Measurements from ENCODE around the gene ADD3.
"Not testable (repeated sequence)": the region's sequence is repeated elsewhere in the genome, so short reads cannot be mapped to it uniquely, and the experiment has no call there.

Gene ADD3

DNA sequence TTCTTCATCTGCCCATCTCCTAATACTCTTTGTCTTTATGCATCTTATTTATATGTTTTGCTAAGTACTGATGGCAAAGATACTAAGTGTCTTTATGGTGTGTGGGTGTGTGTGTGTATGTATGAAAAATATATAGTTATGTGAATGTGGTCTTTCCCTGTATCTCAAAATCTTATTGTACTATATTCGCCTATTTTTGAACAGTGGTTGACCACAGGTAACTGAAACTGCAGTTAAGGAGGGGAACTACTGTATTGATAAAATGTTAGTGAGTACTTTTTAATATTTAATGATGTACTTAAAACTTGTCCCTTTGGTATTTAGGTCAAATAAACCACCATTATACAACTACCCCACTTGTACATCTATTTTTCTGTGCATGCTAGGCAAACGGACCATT is 85.9 kb downstream of the ADD3 start:
- Histone ChIP-seq H3K27ac (ENCODE audit: low read length) (no peak overlapping the region), H3K4me1 (ENCODE audit: control insufficient read depth, insufficient read depth, low read length) (no peaks in the 10 kb centered on the region), H3K27me3 (ENCODE audit: control insufficient read depth in 1 of 2, insufficient read depth in 2 of 2, low read length in 2 of 2) (no peaks in the 10 kb centered on the region), H3K36me3 (ENCODE audit: control insufficient read depth in 2 of 2, insufficient read depth in 2 of 2, low read length in 2 of 2) (no peaks in the 10 kb centered on the region), H3K4me3 (ENCODE audit: low read length in 2 of 2) (no peak overlapping the region), H3K9me3 (ENCODE audit: control insufficient read depth in 2 of 2, low read length in 2 of 2) (no peaks in the 10 kb centered on the region), H3K9ac (ENCODE audit: low read length in 2 of 2) (no peak overlapping the region)

DNA sequence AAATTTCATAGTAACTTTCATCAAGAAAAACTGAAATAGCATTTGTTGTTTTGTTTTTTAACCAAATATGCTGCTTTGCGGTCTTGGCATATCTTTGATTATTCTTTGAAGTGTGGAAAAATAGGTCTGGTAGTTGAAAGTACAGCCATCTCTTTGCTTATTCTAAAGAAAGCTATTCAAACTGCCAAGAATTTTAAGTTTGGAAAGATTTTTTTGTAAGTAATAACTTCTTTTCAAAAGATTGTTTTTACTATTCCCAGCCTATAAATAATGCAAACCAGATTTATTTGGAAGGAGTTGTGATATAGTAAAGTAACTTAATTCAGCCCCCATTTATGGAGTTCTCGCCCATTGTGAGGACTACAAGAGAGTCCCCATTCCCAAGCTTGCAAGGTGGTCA is 87.0 kb downstream of the ADD3 start:
- Histone ChIP-seq H3K27ac (ENCODE audit: low read length) (no peak overlapping the region), H3K9ac (ENCODE audit: low read length in 2 of 2) (no peak overlapping the region), H3K36me3 (ENCODE audit: control insufficient read depth in 2 of 2, insufficient read depth in 2 of 2, low read length in 2 of 2) (no peaks in the 10 kb centered on the region), H3K4me3 (ENCODE audit: low read length in 2 of 2) (no peak overlapping the region), H3K4me1 (ENCODE audit: control insufficient read depth, insufficient read depth, low read length) (no peaks in the 10 kb centered on the region), H3K27me3 (ENCODE audit: control insufficient read depth in 1 of 2, insufficient read depth in 2 of 2, low read length in 2 of 2) (no peaks in the 10 kb centered on the region), H3K9me3 (ENCODE audit: control insufficient read depth in 2 of 2, low read length in 2 of 2) (no peaks in the 10 kb centered on the region)

DNA sequence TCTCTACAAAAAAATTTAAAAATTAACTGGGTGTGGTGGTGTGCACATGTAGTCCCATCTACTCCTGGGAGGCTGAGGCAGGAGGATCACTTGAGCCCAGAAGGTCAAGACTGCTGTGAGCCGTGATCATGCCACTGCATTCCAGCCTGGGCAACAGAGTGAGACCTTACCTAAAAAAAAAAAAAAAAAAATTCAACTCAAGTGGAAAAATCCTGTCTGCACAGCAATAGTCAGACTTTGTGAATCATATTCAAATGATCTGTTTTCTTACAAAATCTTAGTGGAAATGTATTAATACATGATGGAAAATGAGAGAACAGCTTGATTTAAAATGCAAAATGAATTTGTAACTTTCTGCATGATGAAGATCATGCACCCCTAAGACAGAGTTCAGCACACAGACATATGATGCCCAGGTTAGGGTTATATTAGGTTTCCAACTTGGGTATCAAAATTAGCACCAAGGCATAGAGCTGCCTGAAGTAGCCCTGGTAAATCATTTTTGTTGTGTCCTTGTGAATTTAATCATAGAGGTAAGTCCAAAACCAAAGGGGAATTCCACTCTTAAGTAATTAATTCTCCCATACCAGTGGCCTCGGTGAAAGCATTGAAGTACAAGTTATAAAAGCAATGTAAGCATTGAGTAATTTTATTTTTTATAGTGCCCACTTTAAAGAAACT is 93.8 kb downstream of the ADD3 start:
- Histone ChIP-seq H3K9me3 (ENCODE audit: control insufficient read depth in 2 of 2, low read length in 2 of 2) (no peaks in the 10 kb centered on the region), H3K27me3 (ENCODE audit: control insufficient read depth in 1 of 2, insufficient read depth in 2 of 2, low read length in 2 of 2) (no peaks in the 10 kb centered on the region), H3K9ac (ENCODE audit: low read length in 2 of 2) (no peak overlapping the region), H3K4me3 (ENCODE audit: low read length in 2 of 2) (no peak overlapping the region), H3K4me1 (ENCODE audit: control insufficient read depth, insufficient read depth, low read length) (no peaks in the 10 kb centered on the region), H3K27ac (ENCODE audit: low read length) (no peak overlapping the region), H3K36me3 (ENCODE audit: control insufficient read depth in 2 of 2, insufficient read depth in 2 of 2, low read length in 2 of 2) (peaks cover 0 to 4% of the 10 kb centered on the region in 2 donors)

DNA sequence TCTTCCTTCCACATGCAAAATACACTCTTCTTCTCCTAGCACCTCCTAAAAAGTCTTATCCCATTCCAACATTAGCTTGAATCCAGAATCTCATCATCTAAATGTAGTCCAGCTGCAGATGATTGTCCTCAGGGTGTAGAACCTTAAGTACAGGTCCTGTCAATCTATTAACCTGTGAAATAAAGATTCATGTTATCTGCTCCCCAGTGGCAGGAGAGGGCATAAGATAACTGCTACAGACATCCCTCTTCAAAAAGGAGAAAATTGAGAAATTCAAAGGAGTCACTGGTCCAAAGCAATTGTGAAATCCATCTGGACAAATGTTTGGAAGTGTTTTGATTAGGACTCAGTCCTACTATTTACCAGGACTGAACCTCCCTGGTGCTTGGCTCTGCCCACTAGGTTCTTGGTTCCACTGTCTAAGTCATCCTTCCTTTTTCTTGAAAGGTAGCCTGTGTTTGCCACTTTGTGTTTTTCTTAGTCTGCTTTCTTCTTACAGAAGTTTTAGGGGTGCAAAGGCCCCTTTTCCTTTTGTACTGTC is 96.2 kb downstream of the ADD3 start:
- no peak overlapping the region for H3K9ac ChIP-seq (ENCODE audit: low read length in 2 of 2)
- peaks cover 0 to 4% of the 10 kb centered on the region in 2 donors for H3K36me3 ChIP-seq (ENCODE audit: control insufficient read depth in 2 of 2, insufficient read depth in 2 of 2, low read length in 2 of 2)
- no peaks in the 10 kb centered on the region for H3K27me3 ChIP-seq (ENCODE audit: control insufficient read depth in 1 of 2, insufficient read depth in 2 of 2, low read length in 2 of 2)
- no peaks in the 10 kb centered on the region for H3K4me1 ChIP-seq (ENCODE audit: control insufficient read depth, insufficient read depth, low read length)
- no peak overlapping the region for H3K4me3 ChIP-seq (ENCODE audit: low read length in 2 of 2)
- H3K9me3 ChIP-seq (ENCODE audit: control insufficient read depth in 2 of 2, low read length in 2 of 2): no peaks in the 10 kb centered on the region
- no peak overlapping the region for H3K27ac ChIP-seq (ENCODE audit: low read length)

DNA sequence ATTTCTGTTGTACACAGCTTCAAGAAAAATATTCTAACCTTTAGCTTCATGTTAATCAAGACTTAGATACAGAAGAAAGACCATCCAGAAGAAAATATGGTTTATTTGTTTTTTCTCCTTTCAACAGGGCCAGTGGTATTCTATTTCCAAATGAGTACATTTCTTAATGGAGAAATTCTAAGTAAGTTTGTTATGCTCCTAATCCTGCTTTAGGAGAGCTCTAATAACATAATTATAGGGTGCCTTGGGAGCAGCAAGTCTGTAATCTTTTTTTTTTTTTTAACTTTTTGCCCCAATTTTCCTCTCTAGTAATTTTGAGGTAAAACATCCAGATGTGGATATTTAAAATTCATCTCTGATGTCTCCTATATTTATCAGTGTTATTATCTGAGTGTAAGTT is 98.1 kb downstream of the ADD3 start:
- Histone ChIP-seq H3K9ac (ENCODE audit: low read length in 2 of 2) (no peak overlapping the region), H3K27me3 (ENCODE audit: control insufficient read depth in 1 of 2, insufficient read depth in 2 of 2, low read length in 2 of 2) (no peaks in the 10 kb centered on the region), H3K27ac (ENCODE audit: low read length) (no peak overlapping the region), H3K36me3 (ENCODE audit: control insufficient read depth in 2 of 2, insufficient read depth in 2 of 2, low read length in 2 of 2) (peaks cover 0 to 4% of the 10 kb centered on the region in 2 donors), H3K9me3 (ENCODE audit: control insufficient read depth in 2 of 2, low read length in 2 of 2) (no peaks in the 10 kb centered on the region), H3K4me1 (ENCODE audit: control insufficient read depth, insufficient read depth, low read length) (no peaks in the 10 kb centered on the region), H3K4me3 (ENCODE audit: low read length in 2 of 2) (no peak overlapping the region)

DNA sequence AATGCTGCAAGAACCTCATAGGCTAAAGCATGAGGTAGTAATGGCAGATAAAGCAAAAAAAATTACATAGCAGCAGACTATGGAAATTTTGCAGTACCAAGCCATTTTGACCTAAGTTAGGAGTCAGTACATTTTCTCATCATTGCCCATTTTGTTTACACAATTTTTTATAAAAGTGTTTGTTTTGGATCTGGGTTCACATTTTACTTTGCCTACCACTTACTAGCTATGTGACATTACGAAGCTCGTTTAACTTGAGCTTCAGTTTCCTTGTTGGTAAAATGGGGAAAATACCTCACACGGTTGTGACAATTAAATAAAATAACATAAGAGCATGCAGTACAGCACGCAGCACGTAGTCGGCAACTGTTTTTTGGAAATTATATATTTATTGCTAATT is 99.6 kb downstream of the ADD3 start:
- Histone ChIP-seq H3K36me3 (ENCODE audit: control insufficient read depth in 2 of 2, insufficient read depth in 2 of 2, low read length in 2 of 2) (peaks cover 0 to 4% of the 10 kb centered on the region in 2 donors), H3K4me1 (ENCODE audit: control insufficient read depth, insufficient read depth, low read length) (no peaks in the 10 kb centered on the region), H3K4me3 (ENCODE audit: low read length in 2 of 2) (no peak overlapping the region), H3K27me3 (ENCODE audit: control insufficient read depth in 1 of 2, insufficient read depth in 2 of 2, low read length in 2 of 2) (no peaks in the 10 kb centered on the region), H3K27ac (ENCODE audit: low read length) (no peak overlapping the region), H3K9ac (ENCODE audit: low read length in 2 of 2) (no peak overlapping the region), H3K9me3 (ENCODE audit: control insufficient read depth in 2 of 2, low read length in 2 of 2) (no peaks in the 10 kb centered on the region)

DNA sequence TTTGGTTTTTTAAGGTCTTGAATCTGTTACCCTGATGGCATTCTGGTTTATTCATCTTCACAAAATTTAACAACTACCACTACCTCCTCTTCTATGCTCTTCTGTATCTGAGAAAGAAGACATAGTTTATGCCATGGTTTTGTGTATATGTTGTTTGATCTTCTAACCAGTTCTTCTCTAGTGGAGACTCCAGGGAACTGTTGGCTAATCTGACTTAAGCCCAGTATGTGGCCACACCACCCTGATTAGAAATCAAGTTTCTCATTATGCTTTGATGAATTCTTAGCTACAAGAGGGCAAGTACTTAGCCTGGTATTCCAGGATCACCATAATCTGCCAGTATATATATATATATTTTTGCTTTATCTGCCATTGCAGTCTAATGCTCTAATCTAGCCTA is 100.1 kb downstream of the ADD3 start:
- H3K27me3 ChIP-seq (ENCODE audit: control insufficient read depth in 1 of 2, insufficient read depth in 2 of 2, low read length in 2 of 2): no peaks in the 10 kb centered on the region
- no peaks in the 10 kb centered on the region for H3K4me1 ChIP-seq (ENCODE audit: control insufficient read depth, insufficient read depth, low read length)
- H3K36me3 ChIP-seq (ENCODE audit: control insufficient read depth in 2 of 2, insufficient read depth in 2 of 2, low read length in 2 of 2): peaks cover 0 to 5% of the 10 kb centered on the region in 2 donors
- H3K27ac ChIP-seq (ENCODE audit: low read length): no peak overlapping the region
- H3K9ac ChIP-seq (ENCODE audit: low read length in 2 of 2): no peak overlapping the region
- H3K4me3 ChIP-seq (ENCODE audit: low read length in 2 of 2): no peak overlapping the region
- no peaks in the 10 kb centered on the region for H3K9me3 ChIP-seq (ENCODE audit: control insufficient read depth in 2 of 2, low read length in 2 of 2)

DNA sequence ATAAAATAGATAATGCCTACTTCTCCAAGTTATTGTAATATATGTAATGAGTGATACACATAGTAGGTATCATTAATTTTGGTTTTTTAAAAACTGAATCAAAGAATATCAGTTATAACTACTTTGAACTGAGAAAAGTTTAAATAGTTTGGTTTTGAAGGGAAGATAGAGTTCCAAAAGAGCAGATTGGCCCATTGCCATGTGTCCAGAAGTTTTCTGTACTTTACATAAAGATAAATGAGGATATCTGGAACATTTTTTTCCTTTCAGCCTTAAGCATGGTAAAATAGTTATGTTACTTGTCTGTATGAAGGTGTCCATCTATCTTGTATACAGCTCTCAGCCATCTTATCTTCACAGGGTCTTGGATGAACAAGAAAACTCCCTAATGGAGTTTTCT is 101.7 kb downstream of the ADD3 start:
- H3K36me3 ChIP-seq (ENCODE audit: control insufficient read depth in 2 of 2, insufficient read depth in 2 of 2, low read length in 2 of 2): peaks cover 7 to 8% of the 10 kb centered on the region in 2 donors
- H3K4me1 ChIP-seq (ENCODE audit: control insufficient read depth, insufficient read depth, low read length): no peaks in the 10 kb centered on the region
- no peaks in the 10 kb centered on the region for H3K27me3 ChIP-seq (ENCODE audit: control insufficient read depth in 1 of 2, insufficient read depth in 2 of 2, low read length in 2 of 2)
- H3K9ac ChIP-seq (ENCODE audit: low read length in 2 of 2): no peak overlapping the region
- H3K9me3 ChIP-seq (ENCODE audit: control insufficient read depth in 2 of 2, low read length in 2 of 2): no peaks in the 10 kb centered on the region
- H3K27ac ChIP-seq (ENCODE audit: low read length): no peak overlapping the region
- no peak overlapping the region for H3K4me3 ChIP-seq (ENCODE audit: low read length in 2 of 2)

DNA sequence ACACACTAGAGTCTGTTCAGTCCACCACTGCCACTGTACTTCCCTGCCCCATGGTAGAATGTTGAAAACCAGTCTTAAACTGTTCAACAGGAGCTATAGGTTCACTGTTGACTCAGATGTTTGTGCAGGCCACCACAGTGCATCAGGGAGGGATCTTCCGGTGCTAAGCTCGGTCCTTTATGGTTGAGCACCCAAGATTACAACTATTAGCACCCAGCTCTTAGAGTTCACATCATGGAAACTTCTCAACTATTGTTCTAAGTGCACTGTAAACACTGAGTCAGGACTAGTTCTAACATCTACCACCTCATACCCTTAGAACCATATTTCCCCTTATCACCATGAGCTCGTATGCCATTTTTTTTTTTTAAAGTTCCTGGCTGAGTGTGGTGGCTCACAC is 102.6 kb downstream of the ADD3 start:
- H3K36me3 ChIP-seq (ENCODE audit: control insufficient read depth in 2 of 2, insufficient read depth in 2 of 2, low read length in 2 of 2): peaks cover 7 to 8% of the 10 kb centered on the region in 2 donors
- H3K9me3 ChIP-seq (ENCODE audit: control insufficient read depth in 2 of 2, low read length in 2 of 2): no peaks in the 10 kb centered on the region
- no peak overlapping the region for H3K4me3 ChIP-seq (ENCODE audit: low read length in 2 of 2)
- no peaks in the 10 kb centered on the region for H3K4me1 ChIP-seq (ENCODE audit: control insufficient read depth, insufficient read depth, low read length)
- no peaks in the 10 kb centered on the region for H3K27me3 ChIP-seq (ENCODE audit: control insufficient read depth in 1 of 2, insufficient read depth in 2 of 2, low read length in 2 of 2)
- no peak overlapping the region for H3K9ac ChIP-seq (ENCODE audit: low read length in 2 of 2)
- H3K27ac ChIP-seq (ENCODE audit: low read length): no peak overlapping the region

DNA sequence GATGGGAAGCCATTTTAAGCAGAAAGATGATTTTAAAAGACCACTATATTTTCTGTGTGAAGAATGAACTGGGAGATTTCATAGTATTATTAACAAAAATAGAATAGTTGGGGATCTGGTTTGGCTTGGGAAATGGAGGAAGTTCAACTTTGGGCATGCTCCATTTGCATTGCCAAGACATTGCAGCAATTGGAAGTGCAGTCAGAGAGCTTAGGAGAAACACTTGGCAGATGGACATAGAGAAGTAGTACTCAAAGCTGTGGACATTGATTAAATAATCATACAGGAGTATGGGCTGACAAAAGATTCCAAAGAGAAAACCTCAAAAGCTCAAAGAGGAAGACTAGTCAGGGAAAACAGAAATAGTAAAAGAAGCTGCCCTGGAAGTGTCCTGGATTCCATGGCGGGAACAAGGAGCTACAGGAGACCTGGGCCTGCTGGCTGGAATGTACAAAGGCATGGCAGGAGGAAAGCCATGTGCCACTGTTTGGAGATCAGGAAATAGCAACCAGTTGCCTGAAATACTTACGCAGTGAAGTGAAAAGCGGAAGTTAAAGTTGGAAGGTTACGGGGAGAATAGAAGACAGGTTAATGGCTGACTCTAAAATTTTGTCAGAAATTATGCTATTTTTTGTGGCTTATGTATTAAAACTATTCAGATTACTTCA is 106.0 kb downstream of the ADD3 start:
- no peaks in the 10 kb centered on the region for H3K4me1 ChIP-seq (ENCODE audit: control insufficient read depth, insufficient read depth, low read length)
- H3K36me3 ChIP-seq (ENCODE audit: control insufficient read depth in 2 of 2, insufficient read depth in 2 of 2, low read length in 2 of 2): peaks cover 7 to 20% of the 10 kb centered on the region in 2 donors
- no peak overlapping the region for H3K27ac ChIP-seq (ENCODE audit: low read length)

DNA sequence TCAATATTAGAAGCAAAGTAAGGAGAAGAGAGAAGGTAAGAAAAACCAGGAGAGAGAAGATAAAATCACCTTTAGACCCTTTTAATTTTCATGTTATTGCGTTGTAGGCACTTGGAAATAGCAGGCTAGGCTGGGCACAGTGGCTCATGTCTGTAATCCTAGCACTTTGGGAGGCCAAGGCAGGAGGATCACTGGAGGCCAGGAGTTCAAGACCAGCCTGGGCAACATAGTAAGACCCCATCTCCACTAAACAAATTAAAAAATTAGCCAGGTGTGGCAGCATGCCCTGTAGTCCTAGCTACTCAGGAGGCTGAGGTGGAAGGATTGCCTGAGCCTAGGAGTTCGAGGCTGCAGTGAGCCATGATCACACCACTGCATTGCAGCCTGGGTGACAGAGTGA is 106.9 kb downstream of the ADD3 start:
- H3K4me3 ChIP-seq (ENCODE audit: low read length in 2 of 2); H3K27me3 ChIP-seq (ENCODE audit: control insufficient read depth in 1 of 2, insufficient read depth in 2 of 2, low read length in 2 of 2); H3K9ac ChIP-seq (ENCODE audit: low read length in 2 of 2); H3K4me1 ChIP-seq (ENCODE audit: control insufficient read depth, insufficient read depth, low read length); H3K9me3 ChIP-seq (ENCODE audit: control insufficient read depth in 2 of 2, low read length in 2 of 2); H3K27ac ChIP-seq (ENCODE audit: low read length): not testable (repeated sequence)
- H3K36me3 ChIP-seq (ENCODE audit: control insufficient read depth in 2 of 2, insufficient read depth in 2 of 2, low read length in 2 of 2): peaks cover 7 to 20% of the 10 kb centered on the region in 2 donors

More for the DNA sequence above, 106.0 kb downstream of the ADD3 start:
- Histone ChIP-seq H3K9ac (ENCODE audit: low read length in 2 of 2) (no peak overlapping the region), H3K9me3 (ENCODE audit: control insufficient read depth in 2 of 2, low read length in 2 of 2) (no peaks in the 10 kb centered on the region), H3K27me3 (ENCODE audit: control insufficient read depth in 1 of 2, insufficient read depth in 2 of 2, low read length in 2 of 2) (no peaks in the 10 kb centered on the region), H3K4me3 (ENCODE audit: low read length in 2 of 2) (no peak overlapping the region)

Data from stomach smooth muscle (tissue), 2 donors.